Osteoblast (primary cell): ENCODE data around the gene ADGRL2. TPM values are rescaled to one million over a fixed set of nuclear protein-coding genes. Genes with fewer than 3 reads are reported as not detected.
"Not testable (repeated sequence)": the region's sequence is repeated elsewhere in the genome, so short reads cannot be mapped to it uniquely, and the experiment has no call there.

ENCODE experiments used
- DNase-seq: peaks from one replicate; pipeline ENCODE4 v3.0.0; 2011; ENCODE audit warnings: low spot score, mixed read lengths; ENCODE audit not compliant: insufficient read length; ENCODE audit errors: missing footprints
- H2AFZ ChIP-seq: 2 replicates; pipeline ENCODE4 v1.6.0; 2011; ENCODE audit warnings: mild to moderate bottlenecking, low read length
- H3K27ac ChIP-seq: 2 replicates; pipeline ENCODE4 v1.5.1; 2011; ENCODE audit warnings: mild to moderate bottlenecking, low read depth, low read length, moderate library complexity
- H3K27me3 ChIP-seq: 2 replicates; pipeline ENCODE4 v1.6.0; 2012; ENCODE audit warnings: mild to moderate bottlenecking, control low read depth, inconsistent platforms, low read length, moderate library complexity; ENCODE audit not compliant: insufficient read depth
- H3K36me3 ChIP-seq: 2 replicates; pipeline ENCODE4 v1.5.1; 2011; ENCODE audit warnings: mild to moderate bottlenecking, low read length, control low read depth, moderate library complexity; ENCODE audit not compliant: insufficient read depth
- H3K4me1 ChIP-seq: 2 replicates; pipeline ENCODE4 v1.5.1; 2011; ENCODE audit warnings: mild to moderate bottlenecking, low read length, control low read depth, moderate library complexity; ENCODE audit not compliant: insufficient read depth
- H3K4me2 ChIP-seq: 2 replicates; pipeline ENCODE4 v1.6.0; 2011; ENCODE audit warnings: mild to moderate bottlenecking, low read length; ENCODE audit not compliant: insufficient read depth
- H3K4me3 ChIP-seq: fragments of 200-600 bp; sonication (generic); 3 replicates; pipeline ENCODE4 v1.5.1; 2012; ENCODE audit warnings: mild to moderate bottlenecking, low read length, inconsistent platforms; ENCODE audit not compliant: insufficient read depth
- H3K79me2 ChIP-seq: 2 replicates; pipeline ENCODE4 v1.6.0; 2012; ENCODE audit warnings: mild to moderate bottlenecking, low read length, control low read depth, inconsistent platforms; ENCODE audit not compliant: insufficient read depth
- H3K9me3 ChIP-seq: 2 replicates; pipeline ENCODE4 v1.5.1; 2011; ENCODE audit warnings: low read depth, low read length, control low read depth
- H4K20me1 ChIP-seq: 2 replicates; pipeline ENCODE4 v1.6.0; 2012; ENCODE audit warnings: mild to moderate bottlenecking, low read length, control low read depth; ENCODE audit not compliant: insufficient read depth
- CTCF ChIP-seq: IDR thresholded peaks from 2 replicates; pipeline ENCODE4 v1.5.1; 2011; ENCODE audit warnings: mild to moderate bottlenecking, low read depth, low read length, moderate library complexity; ENCODE audit errors: extremely low read depth
- total RNA-seq: library from RNA; depleted of rRNA; stranded (reverse); fragments of >200 nt; gene quantifications from 2 replicates; pipeline ENCODE4 v1.2.3, GENCODE V29; 2012

The ADGRL2 gene
- total RNA-seq, 1 donor, result 55.4 TPM

- H3K4me3 ChIP-seq, result no peak overlapping the region
- DNase-seq, result no peak
- H3K4me1 ChIP-seq, result no peaks in the 10 kb centered on the region
- no peaks in the 10 kb centered on the region for H3K36me3 ChIP-seq
- H3K79me2 ChIP-seq, result peaks cover 16% of the 10 kb centered on the region
- no peak overlapping the region for H2AFZ ChIP-seq
- H4K20me1 ChIP-seq, result no peaks in the 10 kb centered on the region
- TF ChIP-seq CTCF, result no peak
- no peak overlapping the region for H3K27ac ChIP-seq
- H3K27me3 ChIP-seq, result no peaks in the 10 kb centered on the region
- no peak overlapping the region for H3K4me2 ChIP-seq
- H3K9me3 ChIP-seq, result no peaks in the 10 kb centered on the region
Observed at GRCh38 chr1:81851217-81851616, 50.5 kb downstream of the ADGRL2 start.

- Histone ChIP-seq H3K4me3 (no peak overlapping the region), H3K27ac (no peak overlapping the region), H2AFZ (no peak overlapping the region), H3K79me2 (peaks cover 17% of the 10 kb centered on the region), H4K20me1 (no peaks in the 10 kb centered on the region), H3K4me2 (no peak overlapping the region), H3K4me1 (no peaks in the 10 kb centered on the region), H3K9me3 (no peaks in the 10 kb centered on the region), H3K36me3 (no peaks in the 10 kb centered on the region), H3K27me3 (no peaks in the 10 kb centered on the region)
- no peak for DNase-seq
- no peak for TF ChIP-seq CTCF
Observed at GRCh38 chr1:81852961-81853360, 52.2 kb downstream of the ADGRL2 start.

- peaks cover 17% of the 10 kb centered on the region for H3K79me2 ChIP-seq
- H3K36me3 ChIP-seq, result no peaks in the 10 kb centered on the region
- no peak overlapping the region for H3K4me3 ChIP-seq
- H3K9me3 ChIP-seq, result no peaks in the 10 kb centered on the region
- H3K27me3 ChIP-seq, result no peaks in the 10 kb centered on the region
- H3K27ac ChIP-seq, result no peak overlapping the region
- no peaks in the 10 kb centered on the region for H4K20me1 ChIP-seq
- H3K4me1 ChIP-seq, result no peaks in the 10 kb centered on the region
- no peak for DNase-seq
- TF ChIP-seq CTCF, result no peak
- no peak overlapping the region for H2AFZ ChIP-seq
- H3K4me2 ChIP-seq, result no peak overlapping the region
Observed at GRCh38 chr1:81867235-81867634, 66.5 kb downstream of the ADGRL2 start.

GRCh38 chr1:81869307-81869706, 68.6 kb downstream of the ADGRL2 start:
- Histone ChIP-seq H3K36me3 (no peaks in the 10 kb centered on the region), H3K9me3 (no peaks in the 10 kb centered on the region), H3K79me2 (peaks cover 27% of the 10 kb centered on the region), H2AFZ (no peak overlapping the region), H4K20me1 (no peaks in the 10 kb centered on the region), H3K27me3 (no peaks in the 10 kb centered on the region), H3K4me2 (no peak overlapping the region), H3K27ac (no peak overlapping the region), H3K4me3 (no peak overlapping the region), H3K4me1 (peaks cover 9% of the 10 kb centered on the region)
- no peak for DNase-seq
- no peak for TF ChIP-seq CTCF

- H3K36me3 ChIP-seq, H3K27ac ChIP-seq, H3K4me2 ChIP-seq, H3K4me3 ChIP-seq, H3K4me1 ChIP-seq, H3K9me3 ChIP-seq, H4K20me1 ChIP-seq, H2AFZ ChIP-seq, DNase-seq, H3K27me3 ChIP-seq: not testable (repeated sequence)
- H3K79me2 ChIP-seq, result peaks cover 40% of the 10 kb centered on the region
Observed at GRCh38 chr1:81871091-81871490, 70.4 kb downstream of the ADGRL2 start.
